Measurements from ENCODE around the gene GFRA1. TPM values are rescaled to one million over a fixed set of nuclear protein-coding genes. Genes with fewer than 3 reads are reported as not detected.

The GFRA1 gene
- total and polyA plus RNA-seq, 2 donors (not counting 3 experiments of a cell fraction or from before 2014, with no cell fraction given) = 0.22 to 0.88 TPM

GRCh38 chr10:116182426-116182825 is 90.6 kb downstream of the GFRA1 start:
- H3K36me3 ChIP-seq (ENCODE audit: control insufficient read depth in 2 of 2, extremely low read depth in 1 of 2, insufficient read depth in 2 of 2, low read length in 2 of 2) = no peaks in the 10 kb centered on the region
- no peak overlapping the region for H2AFZ ChIP-seq (ENCODE audit: low read depth, low read length)
- no peak overlapping the region for H3K4me2 ChIP-seq (ENCODE audit: insufficient read depth, low read length)
- H4K20me1 ChIP-seq (replicated peaks; ENCODE audit: control insufficient read depth, extremely low read depth, insufficient read depth, low read length) = no peaks in the 10 kb centered on the region
- dilution Hi-C loops (cut with MboI; ENCODE audit: extremely low pct_ligation_motif_present, low sequenced_read_pairs) = no loop called here
- intact Hi-C loops (cut with micrococcal nuclease) = no loop called here
- no peaks in the 10 kb centered on the region for H3K79me2 ChIP-seq (ENCODE audit: control insufficient read depth, insufficient read depth, low read length)
- POLR2A ChIA-PET = no interaction called here
- FAIRE-seq = no peak
- H3K9me3 ChIP-seq (replicated peaks; ENCODE audit: control insufficient read depth, insufficient read depth, low read length) = no peaks in the 10 kb centered on the region
- CTCF ChIA-PET = no interaction called here
- no peaks in the 10 kb centered on the region for H3K9me1 ChIP-seq (replicated peaks; ENCODE audit: control insufficient read depth, extremely low read depth, insufficient read depth, low read length)
- BruUV-seq (replicated peaks) = no TSS peak
- no peaks in the 10 kb centered on the region for H3K27me3 ChIP-seq (ENCODE audit: control insufficient read depth in 2 of 2, insufficient read depth in 2 of 2, low read length in 2 of 2)
- H3K9ac ChIP-seq (replicated peaks; ENCODE audit: extremely low read depth, insufficient read depth, low read length) = no peak overlapping the region
- no peak overlapping the region for H3K4me3 ChIP-seq (replicated peaks in 1 of 3; ENCODE audit: insufficient read depth in 1 of 3, low read depth in 1 of 3, low read length in 3 of 3)
- H3K4me1 ChIP-seq (ENCODE audit: control insufficient read depth, extremely low read depth, insufficient read depth, low read length) = no peaks in the 10 kb centered on the region
- H3K27ac ChIP-seq (ENCODE audit: insufficient read depth, low read depth, low read length) = no peak overlapping the region
- TF ChIP-seq, protein P1, sequence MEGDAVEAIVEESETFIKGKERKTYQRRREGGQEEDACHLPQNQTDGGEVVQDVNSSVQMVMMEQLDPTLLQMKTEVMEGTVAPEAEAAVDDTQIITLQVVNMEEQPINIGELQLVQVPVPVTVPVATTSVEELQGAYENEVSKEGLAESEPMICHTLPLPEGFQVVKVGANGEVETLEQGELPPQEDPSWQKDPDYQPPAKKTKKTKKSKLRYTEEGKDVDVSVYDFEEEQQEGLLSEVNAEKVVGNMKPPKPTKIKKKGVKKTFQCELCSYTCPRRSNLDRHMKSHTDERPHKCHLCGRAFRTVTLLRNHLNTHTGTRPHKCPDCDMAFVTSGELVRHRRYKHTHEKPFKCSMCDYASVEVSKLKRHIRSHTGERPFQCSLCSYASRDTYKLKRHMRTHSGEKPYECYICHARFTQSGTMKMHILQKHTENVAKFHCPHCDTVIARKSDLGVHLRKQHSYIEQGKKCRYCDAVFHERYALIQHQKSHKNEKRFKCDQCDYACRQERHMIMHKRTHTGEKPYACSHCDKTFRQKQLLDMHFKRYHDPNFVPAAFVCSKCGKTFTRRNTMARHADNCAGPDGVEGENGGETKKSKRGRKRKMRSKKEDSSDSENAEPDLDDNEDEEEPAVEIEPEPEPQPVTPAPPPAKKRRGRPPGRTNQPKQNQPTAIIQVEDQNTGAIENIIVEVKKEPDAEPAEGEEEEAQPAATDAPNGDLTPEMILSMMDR (IDR thresholded peaks at IDR 0.05; ENCODE audit: extremely low read depth in 1 of 2, insufficient read depth in 1 of 2, low read depth in 1 of 2, low read length in 2 of 2) = no peak
- TF ChIP-seq EZH2 (IDR thresholded peaks at IDR 0.05; ENCODE audit: borderline replicate concordance, low read depth, low read length, severe bottlenecking) (no peak), JUN (IDR thresholded peaks at IDR 0.05; ENCODE audit: borderline replicate concordance, insufficient read depth, insufficient read length, low read depth) (no peak), MYC (IDR thresholded peaks at IDR 0.05; ENCODE audit: low read depth, low read length) (no peak), GATA2 (IDR thresholded peaks at IDR 0.05; ENCODE audit: insufficient read depth, insufficient read length, low read depth, low read length) (no peak), FOS (IDR thresholded peaks at IDR 0.05; ENCODE audit: borderline replicate concordance, insufficient read depth, low read length) (no peak), MAX (IDR thresholded peaks at IDR 0.05; ENCODE audit: insufficient read depth, insufficient read length) (no peak), POLR2A (IDR thresholded peaks at IDR 0.05; ENCODE audit: low read depth, low read length) (no peak), POLR2AphosphoS5 (IDR thresholded peaks at IDR 0.05; ENCODE audit: insufficient read depth, low read depth, low read length) (no peak)
- no peak for DNase-seq (ENCODE audit: low read depth, low spot score)
